Stimulated activated CD4-positive, alpha-beta T cell treated with anti-CD3 and anti-CD28 coated beads, Interleukin-4, amount 100 ng/mL, for 24 hours (primary cell): Measurements from ENCODE around the gene PAXIP1.
"Not testable (repeated sequence)": the region's sequence is repeated elsewhere in the genome, so short reads cannot be mapped to it uniquely, and the experiment has no call there.

Experiments used
- DNase-seq: peaks from one replicate; pipeline ENCODE4 v3.0.0-alpha.2; 2020

PAXIP1 gene, protein sequence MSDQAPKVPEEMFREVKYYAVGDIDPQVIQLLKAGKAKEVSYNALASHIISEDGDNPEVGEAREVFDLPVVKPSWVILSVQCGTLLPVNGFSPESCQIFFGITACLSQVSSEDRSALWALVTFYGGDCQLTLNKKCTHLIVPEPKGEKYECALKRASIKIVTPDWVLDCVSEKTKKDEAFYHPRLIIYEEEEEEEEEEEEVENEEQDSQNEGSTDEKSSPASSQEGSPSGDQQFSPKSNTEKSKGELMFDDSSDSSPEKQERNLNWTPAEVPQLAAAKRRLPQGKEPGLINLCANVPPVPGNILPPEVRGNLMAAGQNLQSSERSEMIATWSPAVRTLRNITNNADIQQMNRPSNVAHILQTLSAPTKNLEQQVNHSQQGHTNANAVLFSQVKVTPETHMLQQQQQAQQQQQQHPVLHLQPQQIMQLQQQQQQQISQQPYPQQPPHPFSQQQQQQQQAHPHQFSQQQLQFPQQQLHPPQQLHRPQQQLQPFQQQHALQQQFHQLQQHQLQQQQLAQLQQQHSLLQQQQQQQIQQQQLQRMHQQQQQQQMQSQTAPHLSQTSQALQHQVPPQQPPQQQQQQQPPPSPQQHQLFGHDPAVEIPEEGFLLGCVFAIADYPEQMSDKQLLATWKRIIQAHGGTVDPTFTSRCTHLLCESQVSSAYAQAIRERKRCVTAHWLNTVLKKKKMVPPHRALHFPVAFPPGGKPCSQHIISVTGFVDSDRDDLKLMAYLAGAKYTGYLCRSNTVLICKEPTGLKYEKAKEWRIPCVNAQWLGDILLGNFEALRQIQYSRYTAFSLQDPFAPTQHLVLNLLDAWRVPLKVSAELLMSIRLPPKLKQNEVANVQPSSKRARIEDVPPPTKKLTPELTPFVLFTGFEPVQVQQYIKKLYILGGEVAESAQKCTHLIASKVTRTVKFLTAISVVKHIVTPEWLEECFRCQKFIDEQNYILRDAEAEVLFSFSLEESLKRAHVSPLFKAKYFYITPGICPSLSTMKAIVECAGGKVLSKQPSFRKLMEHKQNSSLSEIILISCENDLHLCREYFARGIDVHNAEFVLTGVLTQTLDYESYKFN

GRCh38 chr7:155003092-155003375 is at the start of gene PAXIP1:
Gene PAXIP1, minus strand, starts transcription at chr7:155003124. Its CDS starts 195 bp downstream, at chr7:155002929.
- no peak for DNase-seq

GRCh38 chr7:155051355-155051754 is 48.4 kb upstream of the PAXIP1 start:
- no peak for DNase-seq

DNA sequence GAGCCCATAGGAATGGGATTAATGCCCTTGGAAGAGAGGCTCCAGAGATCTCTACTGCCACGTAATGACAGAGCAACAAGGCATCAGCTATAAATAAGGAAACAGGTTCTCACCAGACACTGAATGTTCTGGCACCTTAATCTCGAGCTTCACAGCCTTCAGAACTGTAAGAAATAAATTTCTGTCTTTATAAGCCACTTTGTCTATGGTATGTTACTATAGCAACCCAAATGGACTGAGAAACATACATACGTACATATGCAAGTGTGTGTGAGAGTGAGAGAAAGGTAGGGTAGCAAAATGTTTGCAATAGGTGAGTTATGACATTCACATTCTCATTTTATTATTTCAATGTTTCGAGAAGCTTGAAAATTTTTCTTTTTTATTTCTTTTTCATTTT is 45.1 kb upstream of the PAXIP1 start:
- no peak for DNase-seq

DNA sequence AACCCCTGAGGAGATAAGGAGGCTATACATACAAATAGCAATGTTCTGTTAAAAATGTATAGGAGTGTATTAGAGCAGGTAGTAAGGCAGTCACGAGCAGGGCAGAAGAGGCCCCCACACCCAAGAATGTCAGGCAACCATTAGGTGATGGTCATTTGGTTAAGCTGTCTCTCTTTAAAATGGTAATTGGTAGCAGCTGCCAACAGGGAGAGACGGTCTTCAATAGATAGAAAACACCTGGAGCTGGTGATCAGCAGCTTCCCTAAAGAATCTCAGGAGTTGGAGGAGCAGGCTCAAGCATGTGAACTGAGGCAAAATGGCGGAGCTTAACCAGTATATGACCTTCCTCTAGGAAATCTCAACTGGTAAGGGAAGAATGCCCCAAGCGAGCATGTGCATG is 40.8 kb upstream of the PAXIP1 start:
- no peak for DNase-seq

DNA sequence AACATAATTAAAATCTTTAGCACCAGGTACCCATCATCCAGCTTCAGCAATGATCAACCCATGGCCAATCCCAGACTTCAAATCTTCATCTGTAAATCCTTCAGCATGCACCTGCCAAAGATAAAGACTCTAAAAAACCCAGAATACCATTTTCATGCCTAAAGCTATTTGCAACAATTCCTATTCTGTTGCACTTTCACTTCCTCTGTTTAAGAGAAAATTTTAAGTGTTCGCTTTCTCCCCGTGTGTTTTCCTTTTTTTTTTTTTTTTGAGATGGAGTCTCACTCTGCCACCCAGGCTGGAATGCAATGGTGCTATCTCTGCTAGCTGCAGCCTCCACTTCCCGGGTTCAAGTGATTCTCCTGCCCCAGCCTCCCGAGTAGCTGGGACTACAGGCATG is 35.4 kb upstream of the PAXIP1 start:
- DNase-seq, result no peak

DNA sequence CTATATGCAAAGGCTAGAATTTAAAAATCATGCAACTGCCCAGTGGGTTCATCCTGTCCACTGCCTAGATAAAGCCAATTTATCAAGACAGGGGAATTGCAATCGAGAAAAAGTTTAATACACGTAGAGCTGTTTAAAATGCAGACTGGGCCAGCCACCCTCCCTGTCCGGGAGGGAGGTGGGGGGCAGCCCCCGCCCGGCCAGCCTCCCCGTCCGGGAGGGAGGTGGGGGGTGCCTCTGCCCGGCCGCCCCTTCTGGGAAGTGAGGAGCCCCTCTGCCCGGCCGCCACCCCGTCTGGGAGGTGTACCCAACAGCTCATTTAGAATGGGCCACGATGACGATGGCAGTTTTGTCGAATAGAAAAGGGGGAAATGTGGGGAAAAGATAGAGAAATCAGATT is 31.6 kb upstream of the PAXIP1 start:
- DNase-seq, result not testable (repeated sequence)

DNA sequence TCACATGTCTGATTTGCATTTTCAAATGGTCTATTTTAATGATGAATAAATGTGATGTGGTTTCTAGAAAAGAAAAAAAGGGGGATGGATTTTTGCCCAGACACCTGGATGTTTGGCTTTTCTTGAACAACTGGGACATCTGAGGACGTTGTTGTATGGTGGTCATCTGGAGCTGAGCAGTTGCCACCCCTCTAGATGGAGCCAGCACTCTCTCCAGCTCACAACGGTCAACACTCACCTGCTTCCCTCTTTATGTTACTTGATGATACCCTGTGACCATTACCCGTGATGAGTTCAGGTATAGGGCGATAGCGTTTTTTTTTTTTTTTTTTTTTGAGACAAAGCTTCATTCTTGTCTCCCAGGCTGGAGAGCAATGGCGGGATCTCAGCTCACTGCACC is 30.1 kb upstream of the PAXIP1 start:
- DNase-seq, result no peak

DNA sequence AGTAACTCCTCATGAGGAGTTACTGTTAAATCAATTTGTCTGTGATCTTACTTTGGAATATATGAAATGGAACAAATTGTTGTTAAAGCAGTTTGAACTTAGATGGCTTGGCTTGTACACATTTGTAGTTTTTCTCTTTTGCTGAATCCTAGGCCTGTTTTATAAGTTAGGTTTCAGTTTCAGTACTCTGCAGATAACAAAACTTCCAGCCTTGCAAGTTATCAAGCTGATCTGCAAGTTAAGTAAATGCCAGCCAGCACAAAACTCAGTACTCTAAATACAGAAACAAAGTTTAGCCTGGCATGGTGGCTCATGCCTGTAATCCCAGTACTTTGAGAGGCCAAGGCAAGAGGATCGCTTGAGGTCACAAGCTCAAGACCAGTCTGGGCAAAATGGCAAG is 25.0 kb upstream of the PAXIP1 start:
- no peak for DNase-seq

GRCh38 chr7:155021699-155022145 is 18.8 kb upstream of the PAXIP1 start:
- DNase-seq, result no peak

- DNase-seq, result no peak
Observed at GRCh38 chr7:155020996-155021395, 18.1 kb upstream of the PAXIP1 start.

DNA sequence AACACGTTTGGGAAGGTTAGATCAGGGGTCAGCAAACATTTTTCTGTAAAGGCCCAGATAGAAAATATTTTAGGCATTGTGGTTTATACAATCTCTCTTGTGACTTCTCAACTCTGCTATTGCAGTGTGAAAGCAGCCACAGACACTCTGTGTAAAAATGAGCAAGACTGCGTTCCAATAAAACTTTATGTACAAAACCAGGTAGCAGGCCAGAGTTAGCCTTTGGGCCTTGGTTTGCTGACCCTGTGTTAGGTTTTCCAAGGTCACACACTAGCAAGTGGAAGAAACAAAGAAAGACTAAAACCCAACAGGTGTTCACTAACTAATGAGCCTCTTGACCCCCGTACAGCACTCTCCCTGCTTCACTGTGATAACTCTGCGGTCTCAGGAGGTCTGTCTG is 14.9 kb upstream of the PAXIP1 start:
- no peak for DNase-seq

GRCh38 chr7:155011086-155011485 is 8.2 kb upstream of the PAXIP1 start:
- DNase-seq, result no peak

DNA sequence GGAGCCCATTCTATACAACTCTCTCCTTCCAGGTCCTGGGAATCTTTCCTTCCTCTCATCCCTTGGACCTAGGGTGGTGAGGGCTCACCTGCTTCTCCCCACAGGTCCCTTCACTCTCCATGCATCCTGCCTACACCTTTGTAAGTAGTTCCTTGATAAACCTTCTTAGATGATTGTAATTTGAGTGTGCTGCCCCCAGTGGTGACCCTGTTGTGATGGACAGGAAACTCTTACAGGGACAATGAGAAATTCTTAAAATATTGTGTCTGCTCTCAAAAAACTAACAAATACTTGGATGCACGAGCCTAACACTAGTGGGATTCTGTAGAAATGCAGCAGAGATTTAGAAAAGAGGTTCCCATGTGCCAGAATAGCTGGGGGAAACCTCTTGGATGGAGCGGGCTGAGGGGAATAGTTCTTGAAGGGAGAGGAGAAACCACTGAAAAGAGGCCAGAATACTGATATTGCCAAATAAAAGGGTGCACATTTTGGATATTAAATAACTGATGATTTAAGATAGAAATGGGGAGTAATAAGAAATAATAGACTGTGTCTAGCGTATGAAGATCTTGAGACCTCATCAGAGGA is 6.7 kb upstream of the PAXIP1 start:
- peak; percentile 31 for DNase-seq

DNA sequence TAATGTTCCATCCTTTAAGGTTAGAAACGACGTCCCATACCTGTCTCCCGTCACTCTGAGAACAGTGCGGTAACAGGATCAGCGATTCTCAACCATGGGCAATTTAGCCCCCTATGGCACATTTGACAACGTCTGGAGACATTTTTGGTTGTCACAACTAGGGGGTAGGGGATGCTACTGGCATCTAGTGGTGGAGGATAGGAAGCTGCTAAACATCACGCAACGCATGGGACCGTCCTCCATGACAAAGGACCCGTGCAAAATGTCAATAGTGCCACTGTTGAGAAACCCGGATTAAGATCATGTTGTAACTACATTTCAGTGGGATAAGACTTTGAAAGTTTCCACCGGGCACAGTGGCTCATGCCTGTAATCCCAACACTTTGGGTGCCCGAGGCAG is 5.0 kb upstream of the PAXIP1 start:
- peak; percentile 15 for DNase-seq

- DNase-seq, result peak; percentile 83
Observed at GRCh38 chr7:155003376-155004214, 671 bp upstream of the PAXIP1 start.

DNA sequence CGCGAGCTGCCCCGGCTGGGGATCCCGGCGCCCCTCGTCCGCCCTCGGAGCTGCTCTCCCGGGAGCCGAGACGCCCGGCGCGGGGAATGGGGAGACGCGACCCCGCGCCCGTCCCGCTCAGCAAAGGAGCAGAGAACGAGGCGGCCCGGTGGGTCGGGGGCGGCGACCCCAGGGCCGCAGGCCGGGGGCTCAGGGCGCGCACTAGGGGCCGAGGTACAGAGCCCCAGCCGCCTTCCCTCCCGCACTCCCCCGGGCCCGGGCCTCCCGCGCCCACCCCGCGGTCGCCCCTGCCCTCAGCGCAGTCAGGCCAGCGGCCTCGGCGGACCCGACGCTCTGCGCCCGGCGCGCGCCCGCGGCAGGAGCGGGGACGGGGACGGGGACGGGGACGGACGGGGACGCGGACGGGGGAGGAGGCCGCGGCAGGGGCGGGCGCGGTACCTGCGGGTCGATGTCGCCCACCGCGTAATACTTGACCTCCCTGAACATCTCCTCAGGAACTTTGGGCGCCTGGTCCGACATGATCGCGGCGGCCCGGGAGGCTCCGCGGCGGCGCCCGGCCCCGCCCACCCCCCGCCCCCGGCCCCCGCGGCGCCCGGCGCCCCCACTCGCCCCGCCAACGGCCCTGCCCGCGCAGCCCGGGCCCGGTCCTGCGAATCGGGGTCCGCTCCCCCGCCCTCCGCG is 373 bp downstream of the PAXIP1 start:
- DNase-seq, result no peak

DNA sequence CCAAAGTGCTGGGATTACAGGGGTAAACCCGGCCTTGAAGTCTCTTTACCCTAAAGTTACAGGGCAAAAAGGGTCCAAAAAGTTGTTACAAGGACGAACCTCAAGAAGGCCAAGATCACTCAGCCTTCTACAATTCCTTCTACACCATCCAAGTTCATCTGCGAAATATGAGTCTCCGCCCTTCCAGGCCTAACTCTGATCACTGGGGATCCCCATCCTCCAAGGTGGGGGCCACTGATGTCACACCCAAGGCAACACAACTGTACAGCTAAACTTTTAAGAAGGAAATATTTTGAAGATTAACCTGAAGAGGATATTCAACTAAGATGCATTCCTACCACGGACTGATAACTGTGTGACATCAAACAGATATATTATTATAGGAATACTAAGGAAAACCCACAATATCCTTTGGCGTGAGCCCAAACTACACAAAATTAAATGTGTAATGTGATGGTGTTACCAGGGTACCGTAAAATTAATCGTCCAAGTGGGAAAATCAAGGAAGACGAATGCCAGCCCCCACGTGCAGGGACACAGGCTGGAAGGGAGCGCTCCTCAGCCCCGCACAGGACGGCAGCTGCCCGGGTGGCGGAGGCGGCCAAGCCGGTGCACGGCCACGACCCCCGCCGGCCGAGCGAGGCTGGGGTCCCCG is 1.0 kb downstream of the PAXIP1 start:
- DNase-seq, result no peak

- DNase-seq, result no peak
Observed at GRCh38 chr7:155000795-155001194, 2.1 kb downstream of the PAXIP1 start.

- no peak for DNase-seq
Observed at GRCh38 chr7:154998481-154998880, 4.4 kb downstream of the PAXIP1 start.

GRCh38 chr7:154997840-154998370 is 5.0 kb downstream of the PAXIP1 start:
- no peak for DNase-seq

DNA sequence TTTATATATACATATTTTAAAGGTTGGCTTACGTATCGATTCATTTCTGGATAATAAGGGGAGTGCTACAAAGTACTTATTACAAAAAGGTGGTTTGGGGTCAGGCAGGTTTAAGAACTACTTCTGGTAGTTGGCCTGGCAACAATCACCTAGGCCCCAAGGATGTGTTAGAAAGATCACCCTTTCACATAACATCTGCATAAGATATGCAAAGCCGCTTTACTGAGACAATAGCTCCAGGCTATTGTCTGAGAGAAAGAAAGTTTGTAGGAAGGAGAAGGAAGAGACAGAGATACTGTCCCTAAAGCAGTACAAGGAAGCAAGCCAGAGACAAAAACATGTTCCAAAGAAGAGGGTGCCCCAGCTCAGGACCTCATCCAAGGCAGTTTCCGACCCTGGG is 6.2 kb downstream of the PAXIP1 start:
- no peak for DNase-seq
